Naive thymus-derived CD4-positive, alpha-beta T cell (primary cell): ENCODE measurements around the gene LACTBL1. TPM values are rescaled to one million over a fixed set of nuclear protein-coding genes. Genes with fewer than 3 reads are reported as not detected.
A peak's percentile ranks its signal among the peaks of the same experiment; 100 is the strongest.
"Not testable (repeated sequence)": the region's sequence is repeated elsewhere in the genome, so short reads cannot be mapped to it uniquely, and the experiment has no call there.

ENCODE experiments used
- ATAC-seq: fragments of 150-1000 bp; cut with Tn5 transposase; 2 replicates; pipeline ENCODE4 v1.10.0; 2021; ENCODE audit warnings: mild to moderate bottlenecking, moderate library complexity
- CTCF ChIA-PET: fragments of 350-600 bp; sonication (Branson Sonifier 250); formaldehyde crosslinking; loops from one replicate; lab custom pipeline; 2021; ENCODE audit warnings: antibody characterized with exemption; lab: Charles Lee
- POLR2A ChIA-PET: fragments of 350-600 bp; sonication (Branson Sonifier 250); formaldehyde crosslinking; loops from one replicate; lab custom pipeline; 2021; ENCODE audit warnings: antibody characterized with exemption, inconsistent platforms; lab: Charles Lee
- DNase-seq, 9 donors: peaks; one replicate each; pipeline versions ENCODE4 v3.0.0 to v3.0.0-alpha.2; 2020 to 2022; ENCODE audit warnings: mixed read lengths in 1 of 9
- H3K27ac ChIP-seq: one replicate; pipeline ENCODE4 v1.7.0; 2013; ENCODE audit warnings: mild to moderate bottlenecking, low read depth, low read length, moderate library complexity
- H3K27me3 ChIP-seq, 2 donors: one replicate each; pipeline ENCODE4 v1.7.0; 2013; ENCODE audit warnings: low read length in 2 of 2, mild to moderate bottlenecking in 2 of 2, moderate library complexity in 2 of 2; ENCODE audit not compliant: control insufficient read depth in 2 of 2, insufficient read depth in 2 of 2
- H3K36me3 ChIP-seq, 3 experiments: 1 replicate in 2 of 3; 2 replicates in 1 of 3; pipeline ENCODE4 v1.7.0; 2013; ENCODE audit warnings: low read length in 3 of 3, mild to moderate bottlenecking in 3 of 3, moderate library complexity in 1 of 3; ENCODE audit not compliant: insufficient read depth in 3 of 3, control insufficient read depth in 2 of 3
- H3K4me1 ChIP-seq, 2 donors: one replicate each; pipeline ENCODE4 v1.7.0; 2013; ENCODE audit warnings: low read length in 2 of 2, mild to moderate bottlenecking in 2 of 2, moderate library complexity in 1 of 2; ENCODE audit not compliant: control insufficient read depth in 2 of 2, insufficient read depth in 2 of 2
- H3K4me3 ChIP-seq: 2 replicates; pipeline ENCODE4 v1.7.0; 2013; ENCODE audit warnings: mild to moderate bottlenecking, low read length
- H3K9me3 ChIP-seq, 3 experiments: 1 replicate in 2 of 3; 2 replicates in 1 of 3; pipeline ENCODE4 v1.7.0; 2013; ENCODE audit warnings: low read length in 3 of 3; ENCODE audit not compliant: control insufficient read depth in 2 of 3
- H3K27ac Mint-ChIP-seq, 9 donors: one replicate each; pipeline ENCODE4 v1.8.0; 2020 to 2022; ENCODE audit warnings: mixed read lengths in 9 of 9, mild to moderate bottlenecking in 8 of 9, moderate library complexity in 5 of 9, inconsistent platforms in 2 of 9
- H3K27me3 Mint-ChIP-seq, 5 donors: one replicate each; pipeline ENCODE4 v1.8.0; 2021 to 2022; ENCODE audit warnings: mixed read lengths in 5 of 5, mild to moderate bottlenecking in 1 of 5
- H3K36me3 Mint-ChIP-seq, 5 donors: one replicate each; pipeline ENCODE4 v1.8.0; 2020 to 2022; ENCODE audit warnings: mixed read lengths in 5 of 5, mild to moderate bottlenecking in 3 of 5, inconsistent platforms in 1 of 5
- H3K4me1 Mint-ChIP-seq, 7 donors: one replicate each; pipeline ENCODE4 v1.8.0; 2020 to 2022; ENCODE audit warnings: mixed read lengths in 7 of 7, mild to moderate bottlenecking in 3 of 7, inconsistent platforms in 1 of 7
- H3K4me3 Mint-ChIP-seq, 10 donors: one replicate each; pipeline ENCODE4 v1.8.0; 2020 to 2022; ENCODE audit warnings: mild to moderate bottlenecking in 10 of 10, mixed read lengths in 10 of 10, moderate library complexity in 6 of 10, inconsistent platforms in 2 of 10
- H3K9me3 Mint-ChIP-seq, 11 donors: one replicate each; pipeline ENCODE4 v1.8.0; 2020 to 2022; ENCODE audit warnings: mixed read lengths in 11 of 11, mild to moderate bottlenecking in 4 of 11, inconsistent platforms in 1 of 11, moderate library complexity in 1 of 11
- intact Hi-C, 2 donors: fragments of 100-400 bp; cut with micrococcal nuclease; formaldehyde crosslinking; loops; one replicate each; pipeline ENCODE4 v1.15.1; 2023
- polyA plus RNA-seq, 2 donors: library from polyadenylated mRNA; unstranded; fragments of 300-500 nt; fragmentation: Illumina TruSeq; gene quantifications; one replicate each; pipeline ENCODE4 v1.2.3, GENCODE V29; 2021
- total RNA-seq, 6 experiments: library from RNA in 5 of 6; stranded (reverse) in 5 of 6; gene quantifications; 1 replicate in 5 of 6; 2 replicates in 1 of 6; pipeline ENCODE4 v1.2.3 and lab custom pipeline; 2021 to 2026

The LACTBL1 gene
- total and polyA plus RNA-seq, 7 experiments from 2014 or later, result not detected

- H3K27ac Mint-ChIP-seq, H3K4me1 ChIP-seq, H3K4me3 Mint-ChIP-seq, H3K36me3 Mint-ChIP-seq, POLR2A ChIA-PET, H3K4me3 ChIP-seq, intact Hi-C loops, H3K4me1 Mint-ChIP-seq, H3K27me3 ChIP-seq, H3K9me3 ChIP-seq, H3K27ac ChIP-seq, ATAC-seq, H3K9me3 Mint-ChIP-seq, H3K36me3 ChIP-seq, DNase-seq: not testable (repeated sequence)
- peaks cover 8 to 27% (median 12%) of the 10 kb centered on the region in 5 donors for H3K27me3 Mint-ChIP-seq
- CTCF ChIA-PET, result interaction anchor here (0.6 kb wide), 1 partner anchor 1899 kb away, joined by 3 read pairs; no protein-coding TSS in a partner anchor
These were observed 7.8 kb upstream of the LACTBL1 start for GRCh38 chr1:22980471-22980790.

- Mint-ChIP-seq H3K4me3 (no peak overlapping the region), H3K4me1 (peaks cover 0 to 3% (median 0%) of the 10 kb centered on the region in 7 donors), H3K36me3 (no peaks in the 10 kb centered on the region), H3K9me3 (no peaks in the 10 kb centered on the region), H3K27me3 (peaks cover 13 to 31% (median 16%) of the 10 kb centered on the region in 5 donors), H3K27ac (no peak overlapping the region)
- ATAC-seq (no peak), DNase-seq (no peak)
- ChIA-PET CTCF (interaction anchor here (0.7 kb wide), 1 partner anchor 1441 kb away, joined by 3 read pairs; no protein-coding TSS in a partner anchor), POLR2A (no interaction called here)
- Histone ChIP-seq H3K36me3 (no peaks in the 10 kb centered on the region), H3K27me3 (no peaks in the 10 kb centered on the region), H3K9me3 (no peaks in the 10 kb centered on the region), H3K4me1 (no peaks in the 10 kb centered on the region), H3K4me3 (no peak overlapping the region), H3K27ac (no peak overlapping the region)
- intact Hi-C loops, result loop anchor here (5.0 to 10.0 kb wide), 2 partner anchors 297 to 424 kb away; no protein-coding TSS in a partner anchor
These were observed 5.6 kb upstream of the LACTBL1 start for GRCh38 chr1:22978299-22978698.

- ChIA-PET CTCF (interaction anchor here (1.0 kb wide), 1 partner anchor 92 kb away, joined by 4 read pairs; no protein-coding TSS in a partner anchor), POLR2A (no interaction called here)
- ATAC-seq (peak; percentile 95), DNase-seq (peak in 8 of 9 donors; percentile 11 to 46 (median 38))
- no peaks in the 10 kb centered on the region for H3K9me3 ChIP-seq
- Mint-ChIP-seq H3K4me1 (peaks cover 0 to 3% (median 0%) of the 10 kb centered on the region in 7 donors), H3K4me3 (no peak overlapping the region), H3K27ac (peak overlapping the region in 1 of 9 donors; percentile 72), H3K27me3 (peaks cover 20 to 39% (median 22%) of the 10 kb centered on the region in 5 donors), H3K36me3 (no peaks in the 10 kb centered on the region), H3K9me3 (no peaks in the 10 kb centered on the region)
- no peak overlapping the region for H3K27ac ChIP-seq
- intact Hi-C loops, result loop anchor here (1.0 to 10.0 kb wide), 4 partner anchors 122 to 426 kb away; no protein-coding TSS in a partner anchor
- no peaks in the 10 kb centered on the region for H3K27me3 ChIP-seq
- no peaks in the 10 kb centered on the region for H3K4me1 ChIP-seq
- H3K4me3 ChIP-seq, result no peak overlapping the region
- no peaks in the 10 kb centered on the region for H3K36me3 ChIP-seq
These were observed 4.0 kb upstream of the LACTBL1 start for GRCh38 chr1:22976461-22977243.

GRCh38 chr1:22976127-22976460 is 3.4 kb upstream of the LACTBL1 start:
- Histone ChIP-seq H3K9me3 (no peaks in the 10 kb centered on the region), H3K36me3 (no peaks in the 10 kb centered on the region), H3K4me1 (no peaks in the 10 kb centered on the region), H3K27ac (no peak overlapping the region), H3K4me3 (no peak overlapping the region), H3K27me3 (no peaks in the 10 kb centered on the region)
- no peak overlapping the region for H3K27ac Mint-ChIP-seq
- H3K36me3 Mint-ChIP-seq, result no peaks in the 10 kb centered on the region
- peaks cover 22 to 40% (median 27%) of the 10 kb centered on the region in 5 donors for H3K27me3 Mint-ChIP-seq
- H3K9me3 Mint-ChIP-seq, result peaks cover 0 to 3% (median 0%) of the 10 kb centered on the region in 11 donors
- POLR2A ChIA-PET, result no interaction called here
- no peak for ATAC-seq
- CTCF ChIA-PET, result interaction anchor here (1.0 kb wide), 1 partner anchor 93 kb away, joined by 4 read pairs; no protein-coding TSS in a partner anchor
- no peak overlapping the region for H3K4me3 Mint-ChIP-seq
- intact Hi-C loops, result loop anchor here (1.0 to 10.0 kb wide), 4 partner anchors 122 to 426 kb away; no protein-coding TSS in a partner anchor
- H3K4me1 Mint-ChIP-seq, result peaks cover 0 to 3% (median 0%) of the 10 kb centered on the region in 7 donors
- DNase-seq, result no peak

GRCh38 chr1:22975694-22976093 is 3.0 kb upstream of the LACTBL1 start:
- Histone ChIP-seq H3K4me1 (no peaks in the 10 kb centered on the region), H3K27ac (no peak overlapping the region), H3K9me3 (no peaks in the 10 kb centered on the region), H3K36me3 (no peaks in the 10 kb centered on the region), H3K4me3 (no peak overlapping the region), H3K27me3 (no peaks in the 10 kb centered on the region)
- ATAC-seq (no peak), DNase-seq (no peak)
- peaks cover 0 to 3% (median 0%) of the 10 kb centered on the region in 7 donors for H3K4me1 Mint-ChIP-seq
- no peak overlapping the region for H3K4me3 Mint-ChIP-seq
- intact Hi-C loops, result loop anchor here (1.0 to 10.0 kb wide), 4 partner anchors 123 to 427 kb away; no protein-coding TSS in a partner anchor
- H3K36me3 Mint-ChIP-seq, result no peaks in the 10 kb centered on the region
- peaks cover 25 to 42% (median 31%) of the 10 kb centered on the region in 5 donors for H3K27me3 Mint-ChIP-seq
- CTCF ChIA-PET, result no interaction called here
- POLR2A ChIA-PET, result no interaction called here
- no peak overlapping the region for H3K27ac Mint-ChIP-seq
- peaks cover 0 to 3% (median 0%) of the 10 kb centered on the region in 11 donors for H3K9me3 Mint-ChIP-seq

- CTCF ChIA-PET, result no interaction called here
These were observed 858 bp downstream of the LACTBL1 start for GRCh38 chr1:22971611-22972405.

More at GRCh38 chr1:22971611-22972405, 858 bp downstream of the LACTBL1 start:
- ATAC-seq, result no peak
- H3K36me3 Mint-ChIP-seq, result peaks cover 0 to under 1% (median under 1%) of the 10 kb centered on the region in 5 donors
- H3K9me3 Mint-ChIP-seq, result peaks cover 0 to 5% (median 1%) of the 10 kb centered on the region in 11 donors
- H3K9me3 ChIP-seq, result no peaks in the 10 kb centered on the region
- H3K27me3 ChIP-seq, result no peaks in the 10 kb centered on the region
- no peak overlapping the region for H3K4me3 Mint-ChIP-seq
- H3K27me3 Mint-ChIP-seq, result peaks cover 51 to 68% (median 62%) of the 10 kb centered on the region in 5 donors
- POLR2A ChIA-PET, result no interaction called here
- no peak overlapping the region for H3K27ac Mint-ChIP-seq
- no peaks in the 10 kb centered on the region for H3K36me3 ChIP-seq
- no peaks in the 10 kb centered on the region for H3K4me1 Mint-ChIP-seq
- no peak overlapping the region for H3K27ac ChIP-seq
- no peak overlapping the region for H3K4me3 ChIP-seq
- intact Hi-C loops, result loop anchor here in 1 of 2 donors (10.0 kb wide), 1 partner anchor 303 kb away; no protein-coding TSS in a partner anchor
- no peak for DNase-seq
- no peaks in the 10 kb centered on the region for H3K4me1 ChIP-seq
